ENCODE data around the gene SLBP. TPM values are rescaled to one million over a fixed set of nuclear protein-coding genes. Genes with fewer than 3 reads are reported as not detected.

The SLBP gene
- polyA plus RNA-seq, 4 donors: 25.5 to 38.4 (median 27.9) TPM

DNA sequence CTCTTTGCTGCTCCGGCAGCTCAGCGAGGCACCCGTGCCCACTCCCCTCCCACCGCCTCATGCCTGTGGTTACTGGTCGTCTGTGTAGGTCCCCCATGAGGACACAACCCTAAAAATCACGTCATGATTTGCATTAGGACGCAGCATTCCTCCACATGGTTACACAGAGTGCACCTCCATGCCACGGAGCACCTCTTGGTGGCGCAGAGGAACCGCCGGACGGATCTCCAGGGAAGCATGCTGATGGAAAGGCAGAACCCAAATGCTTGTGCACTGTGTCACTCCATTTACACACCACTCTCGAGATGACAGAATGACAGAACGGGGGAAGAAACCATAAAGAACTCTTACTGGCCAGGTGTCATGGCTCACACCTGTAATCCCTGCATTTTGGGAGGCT is 50.4 kb downstream of the SLBP start:
- no peaks in the 10 kb centered on the region for H3K36me3 ChIP-seq (ENCODE audit: control insufficient read depth in 3 of 3, insufficient read depth in 2 of 3, low read depth in 1 of 3, low read length in 3 of 3)
- WGBS, 3 donors: 87 to 90% (median 88%) methylated on average over 14 of the region's 14 CpGs
- H3K4me1 ChIP-seq (ENCODE audit: control insufficient read depth in 3 of 3, insufficient read depth in 2 of 3, low read depth in 1 of 3, low read length in 2 of 3): no peaks in the 10 kb centered on the region
- no peak overlapping the region for H3K27ac ChIP-seq (ENCODE audit: low read depth in 1 of 3, low read length in 2 of 3)
- FAIRE-seq: no peak
- H3K27me3 ChIP-seq (ENCODE audit: control insufficient read depth in 3 of 3, insufficient read depth in 3 of 3, low read length in 3 of 3): no peaks in the 10 kb centered on the region
- no peak overlapping the region for H3K4me3 ChIP-seq (ENCODE audit: low read depth in 1 of 3, low read length in 3 of 3)
- no peaks in the 10 kb centered on the region for H3K9me3 ChIP-seq (ENCODE audit: control insufficient read depth in 2 of 2, insufficient read depth in 1 of 2, low read depth in 1 of 2, low read length in 1 of 2)
- no peak for DNase-seq

DNA sequence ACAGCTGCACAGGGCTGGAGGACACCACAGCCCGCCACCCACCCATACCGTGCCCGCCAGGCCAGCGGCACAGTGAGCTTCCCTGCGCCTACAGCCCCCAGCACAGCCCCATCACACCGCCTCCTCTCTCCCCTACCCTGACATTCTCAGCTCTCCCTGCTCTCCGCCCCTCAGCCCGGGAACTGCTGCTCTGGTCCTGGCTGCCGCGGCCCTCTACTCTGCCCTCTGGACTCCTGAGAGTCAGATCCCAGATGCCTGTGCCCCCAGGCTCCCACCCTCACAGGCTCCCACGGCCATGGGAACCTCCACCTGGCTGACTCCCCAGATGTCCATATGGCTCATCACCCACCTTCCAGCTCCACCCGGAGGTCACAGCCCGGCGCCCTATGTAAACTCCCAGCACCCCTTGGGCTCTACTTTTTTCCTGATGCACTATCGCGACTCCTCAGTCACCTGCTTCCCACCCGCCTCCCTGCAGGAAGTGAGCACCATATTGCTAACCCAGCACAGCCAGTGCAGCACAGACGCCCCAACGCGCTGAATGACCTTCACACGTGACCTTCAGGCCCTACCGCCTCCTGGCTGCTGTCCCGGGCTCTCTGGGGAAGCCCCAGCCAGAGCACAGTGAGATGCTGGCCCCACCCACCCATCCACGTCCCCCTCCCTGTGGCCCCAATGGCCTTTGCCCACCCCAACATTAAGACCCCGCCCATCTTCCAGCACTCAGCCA is 51.0 kb downstream of the SLBP start:
- Histone ChIP-seq H3K4me3 (ENCODE audit: low read depth in 1 of 3, low read length in 3 of 3) (no peak overlapping the region), H3K9me3 (ENCODE audit: control insufficient read depth in 2 of 2, insufficient read depth in 1 of 2, low read depth in 1 of 2, low read length in 1 of 2) (no peaks in the 10 kb centered on the region), H3K27ac (ENCODE audit: low read depth in 1 of 3, low read length in 2 of 3) (no peak overlapping the region), H3K4me1 (ENCODE audit: control insufficient read depth in 3 of 3, insufficient read depth in 2 of 3, low read depth in 1 of 3, low read length in 2 of 3) (no peaks in the 10 kb centered on the region), H3K27me3 (ENCODE audit: control insufficient read depth in 3 of 3, insufficient read depth in 3 of 3, low read length in 3 of 3) (no peaks in the 10 kb centered on the region), H3K36me3 (ENCODE audit: control insufficient read depth in 3 of 3, insufficient read depth in 2 of 3, low read depth in 1 of 3, low read length in 3 of 3) (no peaks in the 10 kb centered on the region)
- 73 to 85% (median 79%) methylated on average over 22 to 25 of the region's 25 CpGs for WGBS, 3 donors
- no peak for FAIRE-seq
- DNase-seq: no peak

- Histone ChIP-seq H3K27me3 (ENCODE audit: control insufficient read depth in 3 of 3, insufficient read depth in 3 of 3, low read length in 3 of 3) (no peaks in the 10 kb centered on the region), H3K36me3 (ENCODE audit: control insufficient read depth in 3 of 3, insufficient read depth in 2 of 3, low read depth in 1 of 3, low read length in 3 of 3) (no peaks in the 10 kb centered on the region), H3K27ac (ENCODE audit: low read depth in 1 of 3, low read length in 2 of 3) (no peak overlapping the region), H3K9me3 (ENCODE audit: control insufficient read depth in 2 of 2, insufficient read depth in 1 of 2, low read depth in 1 of 2, low read length in 1 of 2) (no peaks in the 10 kb centered on the region), H3K4me1 (ENCODE audit: control insufficient read depth in 3 of 3, insufficient read depth in 2 of 3, low read depth in 1 of 3, low read length in 2 of 3) (no peaks in the 10 kb centered on the region), H3K4me3 (ENCODE audit: low read depth in 1 of 3, low read length in 3 of 3) (no peak overlapping the region)
- FAIRE-seq: no peak
- DNase-seq: no peak
- 93 to 94% (median 94%) methylated on average over 35 to 39 of the region's 39 CpGs for WGBS, 3 donors
Measured at GRCh38 chr4:1659104-1660043, 52.7 kb downstream of the SLBP start.

GRCh38 chr4:1658581-1658980 is 53.5 kb downstream of the SLBP start:
- no peak overlapping the region for H3K27ac ChIP-seq (ENCODE audit: low read depth in 1 of 3, low read length in 2 of 3)
- no peaks in the 10 kb centered on the region for H3K27me3 ChIP-seq (ENCODE audit: control insufficient read depth in 3 of 3, insufficient read depth in 3 of 3, low read length in 3 of 3)
- no peaks in the 10 kb centered on the region for H3K4me1 ChIP-seq (ENCODE audit: control insufficient read depth in 3 of 3, insufficient read depth in 2 of 3, low read depth in 1 of 3, low read length in 2 of 3)
- FAIRE-seq (no peak), DNase-seq (no peak)
- H3K4me3 ChIP-seq (ENCODE audit: low read depth in 1 of 3, low read length in 3 of 3): no peak overlapping the region
- H3K9me3 ChIP-seq (ENCODE audit: control insufficient read depth in 2 of 2, insufficient read depth in 1 of 2, low read depth in 1 of 2, low read length in 1 of 2): no peaks in the 10 kb centered on the region
- WGBS, 3 donors: 89 to 95% (median 95%) methylated on average over 12 of the region's 12 CpGs
- no peaks in the 10 kb centered on the region for H3K36me3 ChIP-seq (ENCODE audit: control insufficient read depth in 3 of 3, insufficient read depth in 2 of 3, low read depth in 1 of 3, low read length in 3 of 3)

DNA sequence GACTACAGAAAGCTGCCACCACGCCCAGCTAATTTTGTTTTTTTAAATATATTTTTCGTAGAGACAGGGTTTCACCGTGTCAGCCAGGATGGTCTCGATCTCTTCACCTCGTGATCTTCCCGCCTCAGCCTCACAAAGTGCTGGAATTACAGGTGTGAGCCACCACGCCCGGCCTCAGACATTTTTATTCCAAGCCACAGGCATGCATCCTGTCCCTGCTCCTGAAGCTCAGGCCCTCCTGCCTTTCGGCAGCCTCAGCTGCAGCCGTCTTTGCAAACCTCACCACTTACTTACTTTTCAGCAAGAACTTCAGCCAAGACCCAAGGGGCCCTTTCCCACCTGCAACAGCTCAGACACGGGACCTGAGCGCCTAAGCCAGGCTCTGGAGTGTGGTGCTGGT is 54.0 kb downstream of the SLBP start:
- no peaks in the 10 kb centered on the region for H3K36me3 ChIP-seq (ENCODE audit: control insufficient read depth in 3 of 3, insufficient read depth in 2 of 3, low read depth in 1 of 3, low read length in 3 of 3)
- H3K27me3 ChIP-seq (ENCODE audit: control insufficient read depth in 3 of 3, insufficient read depth in 3 of 3, low read length in 3 of 3): no peaks in the 10 kb centered on the region
- no peaks in the 10 kb centered on the region for H3K4me1 ChIP-seq (ENCODE audit: control insufficient read depth in 3 of 3, insufficient read depth in 2 of 3, low read depth in 1 of 3, low read length in 2 of 3)
- no peak overlapping the region for H3K27ac ChIP-seq (ENCODE audit: low read depth in 1 of 3, low read length in 2 of 3)
- H3K9me3 ChIP-seq (ENCODE audit: control insufficient read depth in 2 of 2, insufficient read depth in 1 of 2, low read depth in 1 of 2, low read length in 1 of 2): no peaks in the 10 kb centered on the region
- H3K4me3 ChIP-seq (ENCODE audit: low read depth in 1 of 3, low read length in 3 of 3): no peak overlapping the region
- 86 to 91% (median 89%) methylated on average over 12 of the region's 12 CpGs for WGBS, 3 donors
- FAIRE-seq (no peak), DNase-seq (no peak)

DNA sequence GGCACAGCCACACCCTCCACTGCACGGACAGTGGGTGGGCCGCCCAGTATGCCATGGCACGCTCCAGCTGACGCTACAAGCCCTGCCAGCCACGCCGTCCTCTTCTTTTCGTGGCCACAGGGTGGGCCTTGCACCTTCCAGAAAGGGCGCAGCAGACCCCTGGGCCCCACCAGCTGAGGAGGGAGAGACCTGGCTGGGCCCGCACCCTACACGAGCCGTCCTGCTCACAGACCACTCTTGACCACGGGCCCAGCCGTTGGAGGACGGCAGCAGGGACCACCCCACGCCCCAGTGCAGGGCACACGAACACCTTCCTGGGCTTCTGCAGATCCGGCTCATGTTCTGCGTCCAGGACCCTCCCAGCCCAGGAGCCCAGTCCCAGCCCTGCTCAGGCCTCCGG is 55.1 kb downstream of the SLBP start:
- no peaks in the 10 kb centered on the region for H3K27me3 ChIP-seq (ENCODE audit: control insufficient read depth in 3 of 3, insufficient read depth in 3 of 3, low read length in 3 of 3)
- 93 to 95% (median 94%) methylated on average over 19 of the region's 19 CpGs for WGBS, 3 donors
- H3K27ac ChIP-seq (ENCODE audit: low read depth in 1 of 3, low read length in 2 of 3): no peak overlapping the region
- no peaks in the 10 kb centered on the region for H3K9me3 ChIP-seq (ENCODE audit: control insufficient read depth in 2 of 2, insufficient read depth in 1 of 2, low read depth in 1 of 2, low read length in 1 of 2)
- no peaks in the 10 kb centered on the region for H3K4me1 ChIP-seq (ENCODE audit: control insufficient read depth in 3 of 3, insufficient read depth in 2 of 3, low read depth in 1 of 3, low read length in 2 of 3)
- FAIRE-seq (no peak), DNase-seq (no peak)
- no peak overlapping the region for H3K4me3 ChIP-seq (ENCODE audit: low read depth in 1 of 3, low read length in 3 of 3)
- no peaks in the 10 kb centered on the region for H3K36me3 ChIP-seq (ENCODE audit: control insufficient read depth in 3 of 3, insufficient read depth in 2 of 3, low read depth in 1 of 3, low read length in 3 of 3)

GRCh38 chr4:1656132-1656531 is 56.0 kb downstream of the SLBP start:
- no peaks in the 10 kb centered on the region for H3K9me3 ChIP-seq (ENCODE audit: control insufficient read depth in 2 of 2, insufficient read depth in 1 of 2, low read depth in 1 of 2, low read length in 1 of 2)
- H3K4me1 ChIP-seq (ENCODE audit: control insufficient read depth in 3 of 3, insufficient read depth in 2 of 3, low read depth in 1 of 3, low read length in 2 of 3): no peaks in the 10 kb centered on the region
- no peak for DNase-seq
- H3K36me3 ChIP-seq (ENCODE audit: control insufficient read depth in 3 of 3, insufficient read depth in 2 of 3, low read depth in 1 of 3, low read length in 3 of 3): no peaks in the 10 kb centered on the region
- H3K27me3 ChIP-seq (ENCODE audit: control insufficient read depth in 3 of 3, insufficient read depth in 3 of 3, low read length in 3 of 3): no peaks in the 10 kb centered on the region
- H3K4me3 ChIP-seq (ENCODE audit: low read depth in 1 of 3, low read length in 3 of 3): no peak overlapping the region
- 87 to 93% (median 93%) methylated on average over 5 of the region's 5 CpGs for WGBS, 3 donors
- no peak overlapping the region for H3K27ac ChIP-seq (ENCODE audit: low read depth in 1 of 3, low read length in 2 of 3)
- no peak for FAIRE-seq

GRCh38 chr4:1655676-1656075 is 56.4 kb downstream of the SLBP start:
- WGBS, 3 donors: 89 to 96% (median 90%) methylated on average over 17 to 18 of the region's 18 CpGs
- FAIRE-seq: no peak
- Histone ChIP-seq H3K4me1 (ENCODE audit: control insufficient read depth in 3 of 3, insufficient read depth in 2 of 3, low read depth in 1 of 3, low read length in 2 of 3) (no peaks in the 10 kb centered on the region), H3K27me3 (ENCODE audit: control insufficient read depth in 3 of 3, insufficient read depth in 3 of 3, low read length in 3 of 3) (no peaks in the 10 kb centered on the region), H3K36me3 (ENCODE audit: control insufficient read depth in 3 of 3, insufficient read depth in 2 of 3, low read depth in 1 of 3, low read length in 3 of 3) (no peaks in the 10 kb centered on the region), H3K4me3 (ENCODE audit: low read depth in 1 of 3, low read length in 3 of 3) (no peak overlapping the region), H3K27ac (ENCODE audit: low read depth in 1 of 3, low read length in 2 of 3) (no peak overlapping the region), H3K9me3 (ENCODE audit: control insufficient read depth in 2 of 2, insufficient read depth in 1 of 2, low read depth in 1 of 2, low read length in 1 of 2) (no peaks in the 10 kb centered on the region)
- DNase-seq: no peak
